AG04449 (cell line): ENCODE data around the gene PLEKHG4.

Experiments used
- CTCF ChIA-PET: fragments of 350-600 bp; formaldehyde crosslinking; extraction: SDS; loops from one replicate; lab custom pipeline; 2021; ENCODE audit warnings: antibody characterized with exemption; lab: Yijun Ruan, JAX
- POLR2A ChIA-PET: fragments of 400-600, 350-600 bp; formaldehyde crosslinking; extraction: SDS; loops from one replicate; lab custom pipeline; 2020; ENCODE audit warnings: antibody characterized with exemption, inconsistent platforms; lab: Yijun Ruan, JAX
- DNase-seq: peaks from one replicate; pipeline ENCODE4 v3.0.0-alpha.2; 2010; ENCODE audit warnings: low read depth, low spot score
- H3K4me3 ChIP-seq: 2 replicates; pipeline ENCODE4 v1.5.1; 2011; ENCODE audit warnings: low read depth, mild to moderate bottlenecking, control low read depth, low read length
- CTCF ChIP-seq: IDR thresholded peaks from one replicate; pipeline ENCODE4 v1.5.1; 2011; ENCODE audit warnings: mild to moderate bottlenecking, moderate library complexity, low read length, control low read depth, inconsistent platforms; ENCODE audit not compliant: insufficient read depth; ENCODE audit errors: missing control alignments

Gene PLEKHG4

GRCh38 chr16:67259705-67260104 lies 19.6 kb upstream of the PLEKHG4 start:
- TF ChIP-seq CTCF = no peak
- ChIA-PET CTCF (interaction anchor here (0.9 to 5.5 kb wide), 24 partner anchors 10 to 255 kb away, joined by 3 to 66 read pairs (median 7); partner anchors contain the start of genes FHOD1, HSD11B2, SLC9A5 and TMEM208), POLR2A (interaction anchor here (1.1 to 1.3 kb wide), 2 partner anchors 12 to 18 kb away, joined by 3 to 4 read pairs; partner anchors contain the start of gene FHOD1)
- DNase-seq = no peak
- no peak overlapping the region for H3K4me3 ChIP-seq

- CTCF ChIA-PET = interaction anchor here (0.5 to 5.5 kb wide), 56 partner anchors 10 to 785 kb away, joined by 3 to 66 read pairs (median 4); partner anchors contain the start of genes FHOD1, HSD11B2, KCTD19 and LRRC36
- POLR2A ChIA-PET = interaction anchor here (0.6 to 1.2 kb wide), 4 partner anchors 13 to 233 kb away, joined by 3 to 6 read pairs (median 4); partner anchors contain the start of genes FHOD1 and SLC9A5
- no peak overlapping the region for H3K4me3 ChIP-seq
- peak; percentile 19 for DNase-seq
- TF ChIP-seq CTCF = peak; percentile 77
These were observed 18.8 kb upstream of the PLEKHG4 start for GRCh38 chr16:67260426-67261063.

- no peak overlapping the region for H3K4me3 ChIP-seq
- CTCF ChIA-PET = interaction anchor here (1.0 to 5.5 kb wide), 6 partner anchors 14 to 163 kb away, joined by 3 to 46 read pairs (median 4); partner anchors contain the start of gene SLC9A5
- no peak for TF ChIP-seq CTCF
- POLR2A ChIA-PET = no interaction called here
- DNase-seq = no peak
These were observed 16.1 kb upstream of the PLEKHG4 start for GRCh38 chr16:67263201-67263600.

GRCh38 chr16:67264277-67264676 lies 15.1 kb upstream of the PLEKHG4 start:
- no peak for DNase-seq
- no peak overlapping the region for H3K4me3 ChIP-seq
- no peak for TF ChIP-seq CTCF
- POLR2A ChIA-PET = no interaction called here
- CTCF ChIA-PET = interaction anchor here (0.6 to 5.5 kb wide), 8 partner anchors 16 to 201 kb away, joined by 3 to 46 read pairs (median 4); no protein-coding TSS in a partner anchor

GRCh38 chr16:67264866-67265265 lies 14.5 kb upstream of the PLEKHG4 start:
- ChIA-PET POLR2A (no interaction called here), CTCF (interaction anchor here (0.9 to 5.5 kb wide), 4 partner anchors 15 to 201 kb away, joined by 3 to 46 read pairs (median 6); no protein-coding TSS in a partner anchor)
- H3K4me3 ChIP-seq = no peak overlapping the region
- TF ChIP-seq CTCF = no peak
- no peak for DNase-seq

GRCh38 chr16:67265834-67266233 lies 13.5 kb upstream of the PLEKHG4 start:
- POLR2A ChIA-PET = no interaction called here

More at GRCh38 chr16:67265834-67266233, 13.5 kb upstream of the PLEKHG4 start:
- DNase-seq = no peak
- H3K4me3 ChIP-seq = no peak overlapping the region
- CTCF ChIA-PET = interaction anchor here (0.7 to 1.6 kb wide), 7 partner anchors 15 to 182 kb away, joined by 3 to 5 read pairs (median 3); no protein-coding TSS in a partner anchor
- TF ChIP-seq CTCF = no peak
